HFFc6 (cell line): Measurements from ENCODE around the gene TOMM6. TPM values are rescaled to one million over a fixed set of nuclear protein-coding genes. Genes with fewer than 3 reads are reported as not detected.

Experiments
- DNase-seq: peaks from one replicate; pipeline ENCODE4 v3.0.0-alpha.2; 2018
- H3K27ac Mint-ChIP-seq: 2 replicates; pipeline ENCODE4 v1.8.0; 2020; ENCODE audit warnings: mild to moderate bottlenecking, mixed read lengths
- H3K27me3 Mint-ChIP-seq: 2 replicates; pipeline ENCODE4 v1.8.0; 2021; ENCODE audit warnings: mild to moderate bottlenecking, moderate library complexity, mixed read lengths; ENCODE audit not compliant: insufficient read depth
- H3K36me3 Mint-ChIP-seq: 2 replicates; pipeline ENCODE4 v1.8.0; 2021; ENCODE audit warnings: low read depth, mixed read lengths
- H3K4me1 Mint-ChIP-seq: 2 replicates; pipeline ENCODE4 v1.8.0; 2020; ENCODE audit warnings: low read depth, mixed read lengths
- H3K4me3 Mint-ChIP-seq: 2 replicates; pipeline ENCODE4 v1.8.0; 2020; ENCODE audit warnings: mild to moderate bottlenecking, moderate library complexity, mixed read lengths
- H3K9me3 Mint-ChIP-seq: 2 replicates; pipeline ENCODE4 v1.8.0; 2020; ENCODE audit warnings: mild to moderate bottlenecking, mixed read lengths
- CTCF ChIP-seq: fragments of 200-600 bp; sonication (generic); IDR thresholded peaks from 2 replicates; pipeline ENCODE4 v1.5.0; 2021; ENCODE audit warnings: antibody characterized with exemption, mild to moderate bottlenecking
- total RNA-seq, 6 experiments: library from RNA; stranded (reverse); fragmentation: NEBNext Ultra II Directional; extraction: Animal tissue kit (Norgen Biotek cat#: 25700); gene quantifications; 2 replicates in 1 of 6; 3 replicates in 5 of 6; pipeline ENCODE4 v1.2.3, GENCODE V29; 2021

The TOMM6 gene
- total RNA-seq, 6 experiments from 2014 or later: 216 to 234 (median 228) TPM

- Mint-ChIP-seq H3K9me3 (no peaks in the 10 kb centered on the region), H3K4me1 (peaks cover 5% of the 10 kb centered on the region; the same call in 1 of the 2 replicates), H3K4me3 (no peak overlapping the region), H3K27ac (no peak overlapping the region), H3K36me3 (no peaks in the 10 kb centered on the region), H3K27me3 (no peaks in the 10 kb centered on the region)
- TF ChIP-seq CTCF: no peak
- DNase-seq: no peak
Observed at GRCh38 chr6:41813956-41814355, 26.5 kb downstream of the TOMM6 start.

- DNase-seq: no peak
- no peak for TF ChIP-seq CTCF
- Mint-ChIP-seq H3K27me3 (no peaks in the 10 kb centered on the region), H3K9me3 (no peaks in the 10 kb centered on the region), H3K4me3 (no peak overlapping the region), H3K36me3 (no peaks in the 10 kb centered on the region), H3K4me1 (peaks cover 5% of the 10 kb centered on the region; the same call in 1 of the 2 replicates), H3K27ac (no peak overlapping the region)
Observed at GRCh38 chr6:41814629-41815028, 27.1 kb downstream of the TOMM6 start.

- no peak for TF ChIP-seq CTCF
- no peak overlapping the region for H3K27ac Mint-ChIP-seq
- no peak for DNase-seq
- H3K36me3 Mint-ChIP-seq: no peaks in the 10 kb centered on the region
- no peak overlapping the region for H3K4me3 Mint-ChIP-seq
- H3K9me3 Mint-ChIP-seq: no peaks in the 10 kb centered on the region
- peaks cover 5% of the 10 kb centered on the region; the same call in 1 of the 2 replicates for H3K4me1 Mint-ChIP-seq
- H3K27me3 Mint-ChIP-seq: no peaks in the 10 kb centered on the region
Observed at GRCh38 chr6:41815587-41815986, 28.1 kb downstream of the TOMM6 start.

- H3K27me3 Mint-ChIP-seq: no peaks in the 10 kb centered on the region
- H3K4me1 Mint-ChIP-seq: peaks cover 1% of the 10 kb centered on the region; the same call in 1 of the 2 replicates
- no peak overlapping the region for H3K4me3 Mint-ChIP-seq
- H3K36me3 Mint-ChIP-seq: no peaks in the 10 kb centered on the region
- no peaks in the 10 kb centered on the region for H3K9me3 Mint-ChIP-seq
- H3K27ac Mint-ChIP-seq: no peak overlapping the region
- TF ChIP-seq CTCF: no peak
- DNase-seq: no peak
Observed at GRCh38 chr6:41818271-41819054, 31.0 kb downstream of the TOMM6 start.

- H3K4me3 Mint-ChIP-seq: no peak overlapping the region
- no peaks in the 10 kb centered on the region for H3K36me3 Mint-ChIP-seq
- DNase-seq: no peak
- H3K27me3 Mint-ChIP-seq: no peaks in the 10 kb centered on the region
- peaks cover 5% of the 10 kb centered on the region for H3K4me1 Mint-ChIP-seq
- no peaks in the 10 kb centered on the region for H3K9me3 Mint-ChIP-seq
- no peak overlapping the region for H3K27ac Mint-ChIP-seq
- no peak for TF ChIP-seq CTCF
Observed at GRCh38 chr6:41821266-41821665, 33.8 kb downstream of the TOMM6 start.
